ENCODE results near the gene LRRTM4.
"Not testable (repeated sequence)": the region's sequence is repeated elsewhere in the genome, so short reads cannot be mapped to it uniquely, and the experiment has no call there.

Gene LRRTM4

GRCh38 chr2:76763276-76763675, 758.9 kb downstream of the LRRTM4 start:
- no peak for DNase-seq (ENCODE audit: extremely low read depth in 1 of 2, low read depth in 1 of 2)

GRCh38 chr2:76760367-76760704, 761.8 kb downstream of the LRRTM4 start:
- no peak for DNase-seq (ENCODE audit: extremely low read depth in 1 of 2, low read depth in 1 of 2)

DNA sequence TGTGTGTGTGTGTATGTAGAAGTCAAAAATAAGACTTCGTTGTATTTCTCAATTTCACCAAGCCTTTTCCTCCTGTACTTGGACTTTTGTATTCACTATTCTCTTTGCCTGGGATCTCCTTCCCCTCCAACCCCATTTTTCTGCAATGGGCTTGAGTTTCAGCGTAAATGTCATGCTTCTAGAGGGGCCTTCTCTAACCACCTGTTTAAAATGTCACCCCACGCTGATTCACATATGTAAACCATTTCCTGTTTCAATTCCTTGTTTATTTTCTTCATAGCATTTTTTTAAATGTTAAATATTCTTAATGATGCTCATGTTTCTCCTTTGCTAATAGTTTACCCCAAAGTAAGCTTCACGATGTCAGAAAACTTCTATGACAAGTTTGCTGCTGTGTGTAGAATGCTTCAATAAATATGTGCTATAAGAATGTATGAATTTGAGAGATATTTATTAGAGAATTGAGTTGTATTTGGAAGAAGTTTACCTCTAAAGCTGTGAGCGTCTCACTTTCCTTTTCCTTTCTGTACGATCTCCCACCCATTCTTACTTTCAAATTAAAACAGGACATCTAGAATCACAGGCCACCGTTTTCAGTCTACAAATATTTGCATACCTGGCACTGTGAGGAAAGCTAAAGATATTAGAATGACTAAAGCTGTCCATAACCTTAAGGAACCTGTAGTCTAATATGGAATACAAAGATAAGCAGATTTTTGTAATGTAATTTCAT, 762.4 kb downstream of the LRRTM4 start:
- DNase-seq (ENCODE audit: extremely low read depth in 1 of 2, low read depth in 1 of 2), result no peak

DNA sequence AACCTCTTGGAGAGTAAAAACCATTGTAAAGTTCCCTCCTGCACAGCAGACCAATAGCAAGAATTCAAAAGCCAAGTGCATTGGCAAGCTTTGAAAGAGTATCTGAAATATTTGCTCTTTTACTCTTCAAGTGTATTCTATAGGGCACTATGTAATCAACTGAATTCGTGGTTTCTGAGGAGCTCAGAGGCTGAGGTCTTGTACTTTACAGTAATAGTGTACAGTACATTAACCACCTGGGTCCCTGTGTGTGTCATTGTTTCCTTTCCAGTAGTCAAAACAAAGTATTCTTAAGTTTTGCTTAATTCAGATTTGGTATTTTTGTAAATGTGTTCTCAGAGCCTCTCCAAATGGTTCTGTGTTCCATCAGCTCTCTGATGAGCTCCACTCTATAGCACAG, 769.7 kb downstream of the LRRTM4 start:
- DNase-seq (ENCODE audit: extremely low read depth in 1 of 2, low read depth in 1 of 2), result no peak

GRCh38 chr2:76749858-76750257, 772.3 kb downstream of the LRRTM4 start:
- DNase-seq (ENCODE audit: extremely low read depth in 1 of 2, low read depth in 1 of 2), result no peak

- no peak for DNase-seq (ENCODE audit: extremely low read depth in 1 of 2, low read depth in 1 of 2)
These were observed 773.4 kb downstream of the LRRTM4 start for GRCh38 chr2:76748581-76749296.

GRCh38 chr2:76745605-76746004, 776.6 kb downstream of the LRRTM4 start:
- no peak for DNase-seq (ENCODE audit: extremely low read depth in 1 of 2, low read depth in 1 of 2)

GRCh38 chr2:76737607-76738006, 784.6 kb downstream of the LRRTM4 start:
- DNase-seq (ENCODE audit: extremely low read depth in 1 of 2, low read depth in 1 of 2), result no peak

DNA sequence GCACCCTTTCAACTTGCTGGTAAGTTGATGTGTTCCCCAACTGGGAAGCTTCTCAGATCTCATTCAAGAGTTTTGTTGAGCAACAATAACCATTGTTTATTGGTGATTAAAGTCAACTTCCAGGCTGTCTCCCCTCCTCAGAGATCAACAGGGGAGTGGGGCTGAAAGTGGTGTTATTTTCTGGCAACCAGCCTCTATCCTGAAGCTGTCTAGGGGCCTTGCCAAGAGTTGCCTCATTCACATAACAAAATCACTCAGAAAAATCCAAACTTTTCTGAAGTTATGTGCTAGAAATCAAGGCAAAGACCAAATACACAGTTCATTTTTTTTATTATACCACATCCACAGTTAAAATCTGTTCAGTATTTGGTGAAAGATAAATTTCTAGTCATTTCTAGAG, 788.4 kb downstream of the LRRTM4 start:
- no peak for DNase-seq (ENCODE audit: extremely low read depth in 1 of 2, low read depth in 1 of 2)

DNA sequence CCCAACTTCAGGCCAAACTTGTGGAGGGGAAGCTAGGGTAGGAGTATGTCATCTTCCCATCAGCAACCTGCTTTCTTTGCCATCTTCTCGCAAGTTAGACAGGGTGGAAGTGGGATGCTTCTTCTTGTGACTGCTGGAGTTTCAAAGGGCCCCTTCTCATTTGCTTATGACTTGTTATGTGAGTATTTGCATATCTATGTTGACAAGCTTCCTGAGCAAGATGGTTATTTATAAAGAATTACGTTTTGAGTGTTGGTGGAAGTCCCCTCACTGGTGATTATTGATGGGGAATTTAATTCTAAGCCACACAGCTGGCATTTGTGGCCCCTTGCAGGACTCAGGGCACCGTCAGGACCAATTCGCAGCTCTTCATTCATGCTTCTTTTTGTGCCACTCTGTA, 791.0 kb downstream of the LRRTM4 start:
- DNase-seq (ENCODE audit: extremely low read depth in 1 of 2, low read depth in 1 of 2), result no peak

DNA sequence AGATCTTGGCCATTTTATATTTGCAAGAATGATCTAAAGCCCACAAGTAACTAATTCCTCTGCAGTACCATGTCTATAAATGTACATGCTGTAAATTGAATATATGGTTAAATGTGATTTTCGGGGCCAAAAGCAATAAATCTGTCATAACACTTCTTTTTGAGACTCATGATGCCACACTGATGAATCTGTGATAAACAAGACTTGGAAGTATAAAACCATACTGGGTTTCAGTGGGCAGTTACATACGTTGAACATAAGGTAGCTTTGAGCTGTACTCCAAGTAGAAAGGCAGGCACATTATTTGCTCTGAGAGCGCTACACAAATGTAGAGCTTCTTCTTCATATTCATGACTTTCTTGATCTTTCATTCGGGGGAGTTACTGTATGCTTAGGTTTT, 792.2 kb downstream of the LRRTM4 start:
- DNase-seq (ENCODE audit: extremely low read depth in 1 of 2, low read depth in 1 of 2), result no peak

GRCh38 chr2:76721226-76721625, 801.0 kb downstream of the LRRTM4 start:
- no peak for DNase-seq (ENCODE audit: extremely low read depth in 1 of 2, low read depth in 1 of 2)

GRCh38 chr2:76713312-76713711, 808.9 kb downstream of the LRRTM4 start:
- no peak for DNase-seq (ENCODE audit: extremely low read depth in 1 of 2, low read depth in 1 of 2)

GRCh38 chr2:76711490-76711889, 810.7 kb downstream of the LRRTM4 start:
- no peak for DNase-seq (ENCODE audit: extremely low read depth in 1 of 2, low read depth in 1 of 2)

- no peak for DNase-seq (ENCODE audit: extremely low read depth in 1 of 2, low read depth in 1 of 2)
These were observed 821.3 kb downstream of the LRRTM4 start for GRCh38 chr2:76700894-76701293.

GRCh38 chr2:76697998-76698713, 824.0 kb downstream of the LRRTM4 start:
- DNase-seq (ENCODE audit: extremely low read depth in 1 of 2, low read depth in 1 of 2), result not testable (repeated sequence)

Measured in stimulated activated CD8-positive, alpha-beta memory T cell treated with anti-CD3 and anti-CD28 coated beads, Interleukin-7, amount 100 ng/mL, for 48 hours (primary cell).